Loucy (cell line): Measurements from ENCODE around the gene ZNF608.

Experiments used
- H2AFZ ChIP-seq: fragments of 200-600 bp; sonication (generic); 2 replicates; pipeline ENCODE4 v1.6.0; 2016; ENCODE audit warnings: antibody characterized with exemption, mild to moderate bottlenecking, low read length, moderate library complexity
- H3F3A ChIP-seq: fragments of 200-600 bp; 2 replicates; pipeline ENCODE4 v1.6.0; 2016; ENCODE audit warnings: antibody characterized with exemption, low read depth, mild to moderate bottlenecking
- H3K27me3 ChIP-seq: fragments of 200-600 bp; sonication (generic); 2 replicates; pipeline ENCODE4 v1.6.1; 2014; ENCODE audit warnings: low read length, mild to moderate bottlenecking; ENCODE audit not compliant: insufficient read depth, poor library complexity, severe bottlenecking
- H3K36me3 ChIP-seq: fragments of 200-600 bp; sonication (generic); 2 replicates; pipeline ENCODE4 v1.6.1; 2016; ENCODE audit warnings: low read length; ENCODE audit not compliant: insufficient read depth
- H3K4me1 ChIP-seq: fragments of 200-600 bp; sonication (generic); 2 replicates; pipeline ENCODE4 v1.5.1; 2014; ENCODE audit warnings: low read length, mild to moderate bottlenecking; ENCODE audit not compliant: insufficient read depth, poor library complexity, severe bottlenecking
- H3K4me2 ChIP-seq: fragments of 200-600 bp; sonication (generic); 2 replicates; pipeline ENCODE4 v1.6.0; 2014; ENCODE audit warnings: antibody characterized with exemption, low read length, low read depth, mild to moderate bottlenecking; ENCODE audit not compliant: poor library complexity, severe bottlenecking
- H3K4me3 ChIP-seq: fragments of 200-600 bp; sonication (generic); 2 replicates; pipeline ENCODE4 v1.5.1; 2014; ENCODE audit warnings: low read length, mild to moderate bottlenecking, mixed read lengths; ENCODE audit not compliant: poor library complexity, severe bottlenecking
- H3K79me2 ChIP-seq: fragments of 200-600 bp; sonication (generic); 2 replicates; pipeline ENCODE4 v1.6.1; 2014; ENCODE audit warnings: low read length; ENCODE audit not compliant: insufficient read depth
- H3K9ac ChIP-seq: fragments of 200-600 bp; sonication (generic); 2 replicates; pipeline ENCODE4 v1.6.0; 2014; ENCODE audit warnings: mild to moderate bottlenecking, low read depth, low read length, moderate library complexity; ENCODE audit not compliant: poor library complexity, severe bottlenecking
- H3K9me2 ChIP-seq: fragments of 200-600 bp; sonication (generic); replicated peaks from 2 replicates; pipeline ENCODE4 v1.6.1; 2016; ENCODE audit warnings: low read depth, low read length, mixed read lengths
- H3K9me3 ChIP-seq: fragments of 200-600 bp; sonication (generic); 2 replicates; pipeline ENCODE4 v1.6.1; 2014; ENCODE audit warnings: mild to moderate bottlenecking, antibody characterized with exemption, low read length, low read depth; ENCODE audit not compliant: insufficient read depth
- H4K20me1 ChIP-seq: fragments of 200-600 bp; sonication (generic); 2 replicates; pipeline ENCODE4 v1.6.0; 2014; ENCODE audit warnings: antibody characterized with exemption, low read length, mild to moderate bottlenecking; ENCODE audit not compliant: insufficient read depth, poor library complexity, severe bottlenecking
- CTCF ChIP-seq: fragments of 200-600 bp; sonication (generic); conservative IDR thresholded peaks from 2 replicates; pipeline ENCODE4 v1.5.1; 2014; ENCODE audit warnings: mild to moderate bottlenecking, antibody characterized with exemption, low read length
- EZH2phosphoT487 ChIP-seq: fragments of 200-600 bp; IDR thresholded peaks from 2 replicates; pipeline ENCODE4 v1.6.1; 2018; ENCODE audit warnings: antibody characterized with exemption, mild to moderate bottlenecking, moderate library complexity, borderline replicate concordance

Gene ZNF608

GRCh38 chr5:124716169-124716568 lies 30.3 kb downstream of the ZNF608 start:
- H3F3A ChIP-seq = no peaks in the 10 kb centered on the region
- H3K4me3 ChIP-seq = no peak overlapping the region
- H3K9ac ChIP-seq = no peak overlapping the region
- H2AFZ ChIP-seq = no peak overlapping the region
- no peaks in the 10 kb centered on the region for H3K4me1 ChIP-seq
- H3K79me2 ChIP-seq = no peaks in the 10 kb centered on the region
- H3K4me2 ChIP-seq = no peak overlapping the region
- TF ChIP-seq EZH2phosphoT487 (no peak), CTCF (no peak)
- H3K9me3 ChIP-seq = no peaks in the 10 kb centered on the region
- no peaks in the 10 kb centered on the region for H4K20me1 ChIP-seq
- no peaks in the 10 kb centered on the region for H3K9me2 ChIP-seq
- H3K36me3 ChIP-seq = no peaks in the 10 kb centered on the region
- H3K27me3 ChIP-seq = no peaks in the 10 kb centered on the region

GRCh38 chr5:124714910-124715309 lies 31.5 kb downstream of the ZNF608 start:
- H3K36me3 ChIP-seq = no peaks in the 10 kb centered on the region
- H3K4me2 ChIP-seq = no peak overlapping the region
- H3K27me3 ChIP-seq = no peaks in the 10 kb centered on the region
- H2AFZ ChIP-seq = no peak overlapping the region
- no peaks in the 10 kb centered on the region for H3K9me3 ChIP-seq
- no peaks in the 10 kb centered on the region for H4K20me1 ChIP-seq
- H3K9me2 ChIP-seq = no peaks in the 10 kb centered on the region
- TF ChIP-seq EZH2phosphoT487 (no peak), CTCF (no peak)
- H3F3A ChIP-seq = no peaks in the 10 kb centered on the region
- H3K4me1 ChIP-seq = no peaks in the 10 kb centered on the region
- no peak overlapping the region for H3K4me3 ChIP-seq
- no peak overlapping the region for H3K9ac ChIP-seq
- no peaks in the 10 kb centered on the region for H3K79me2 ChIP-seq

- Histone ChIP-seq H3F3A (no peaks in the 10 kb centered on the region), H3K4me1 (no peaks in the 10 kb centered on the region), H3K9me3 (no peaks in the 10 kb centered on the region), H4K20me1 (no peaks in the 10 kb centered on the region), H3K36me3 (no peaks in the 10 kb centered on the region), H3K9ac (no peak overlapping the region), H3K79me2 (no peaks in the 10 kb centered on the region), H3K4me3 (no peak overlapping the region), H2AFZ (no peak overlapping the region), H3K4me2 (no peak overlapping the region), H3K27me3 (no peaks in the 10 kb centered on the region), H3K9me2 (no peaks in the 10 kb centered on the region)
- TF ChIP-seq EZH2phosphoT487 (no peak), CTCF (no peak)
Measured at GRCh38 chr5:124713595-124713994, 32.8 kb downstream of the ZNF608 start.
